ENCODE results near the gene ULBP2. TPM values are rescaled to one million over a fixed set of nuclear protein-coding genes. Genes with fewer than 3 reads are reported as not detected.
A peak's percentile ranks its signal among the peaks of the same experiment; 100 is the strongest.
"Not testable (repeated sequence)": the region's sequence is repeated elsewhere in the genome, so short reads cannot be mapped to it uniquely, and the experiment has no call there.

ULBP2 gene
- total RNA-seq, 5 donors from 2014 or later (not counting 1 experiment from before 2014, with no cell fraction given), result 0.20 to 3.9 (median 1.6) TPM; not detected in 2

DNA sequence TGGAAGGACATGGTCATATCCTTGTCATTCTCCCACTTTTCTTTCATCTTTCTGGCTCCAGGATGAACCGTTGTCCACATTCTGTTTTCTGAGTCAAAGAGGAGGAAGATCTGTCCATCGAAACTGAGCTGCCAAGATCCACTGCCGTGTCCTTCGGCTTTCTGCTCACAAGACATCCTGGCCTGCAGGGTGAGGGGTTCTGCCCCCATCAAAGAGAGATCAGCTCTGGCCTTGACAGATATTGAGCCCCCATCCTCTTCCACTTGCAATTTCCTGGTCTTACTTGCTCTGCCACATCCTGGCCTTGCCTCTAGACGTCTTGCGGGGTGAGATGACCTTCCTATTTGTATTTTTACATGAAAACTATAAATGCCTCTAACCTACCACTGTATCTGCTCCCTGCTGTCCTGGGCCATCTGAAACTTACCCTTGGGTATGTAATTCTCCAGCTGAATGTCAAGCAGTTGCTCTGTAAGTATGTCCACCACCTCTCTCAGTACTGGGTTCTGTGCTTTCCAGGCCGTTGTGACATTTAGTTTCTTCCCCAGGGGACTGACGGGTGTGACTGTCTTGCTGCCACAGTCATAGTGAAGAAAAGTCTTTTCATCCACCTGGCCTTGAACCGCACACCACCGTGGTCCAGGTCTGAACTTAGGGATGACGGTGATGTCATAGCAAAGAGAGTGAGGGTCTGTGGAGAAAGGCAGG lies 22.5 kb upstream of the ULBP2 start:
- WGBS (ENCODE audit: insufficient coverage), result 73% methylated on average over 6 of the region's 11 CpGs

DNA sequence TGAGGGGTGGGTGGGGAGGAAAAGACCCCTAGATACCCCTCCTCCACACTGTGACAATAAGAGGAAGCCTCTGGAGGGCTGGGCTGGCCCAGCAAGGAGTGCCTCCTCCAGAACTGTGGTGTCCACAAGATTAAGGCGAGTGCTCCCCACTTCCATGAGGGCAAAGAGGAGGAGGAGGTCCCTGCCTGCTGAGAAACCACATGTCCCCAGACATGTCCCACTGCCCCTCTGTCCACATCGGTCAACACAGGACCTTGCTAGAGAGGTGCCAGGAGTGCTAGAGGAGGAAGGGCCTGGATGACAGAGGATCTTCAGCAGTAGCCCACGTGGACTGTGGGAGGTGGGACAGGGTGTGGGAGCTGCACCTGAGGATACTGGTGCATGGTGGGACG lies 22.0 kb upstream of the ULBP2 start:
- H3K27me3 Mint-ChIP-seq, result peaks cover 47 to 59% of the 10 kb centered on the region in 2 donors
- no peaks in the 10 kb centered on the region for H3K36me3 ChIP-seq (ENCODE audit: control insufficient read depth in 2 of 2, extremely low read depth in 1 of 2, insufficient read depth in 1 of 2, low read length in 1 of 2)
- H3K27ac Mint-ChIP-seq, result no peak overlapping the region
- no peaks in the 10 kb centered on the region for H3K9me3 ChIP-seq
- ATAC-seq (replicated peaks in 1 of 4), result no peak
- ChIA-PET POLR2A (no interaction called here), CTCF (no interaction called here)
- no peak overlapping the region for H3K27ac ChIP-seq (ENCODE audit: low read length)
- H3K36me3 Mint-ChIP-seq, result no peaks in the 10 kb centered on the region
- H3K27me3 ChIP-seq (replicated peaks in 1 of 2; ENCODE audit: control insufficient read depth in 2 of 2, extremely low read depth in 1 of 2, insufficient read depth in 2 of 2, low read length in 1 of 2), result peaks cover 12 to 59% of the 10 kb centered on the region in 2 experiments
- peak in 1 of 35 experiments; percentile 4 for DNase-seq
- H3K9me3 Mint-ChIP-seq, result no peaks in the 10 kb centered on the region
- H3K4me1 ChIP-seq (ENCODE audit: control insufficient read depth in 1 of 2, extremely low read depth in 1 of 2, insufficient read depth in 2 of 2, low read length in 2 of 2), result peaks cover 3 to 18% of the 10 kb centered on the region in 2 experiments
- H3K4me3 Mint-ChIP-seq, result no peak overlapping the region
- 61% methylated on average over 2 of the region's 4 CpGs for WGBS (ENCODE audit: insufficient coverage)
- H3K4me3 ChIP-seq (ENCODE audit: control insufficient read depth in 1 of 2, extremely low read depth in 1 of 2, low read length in 1 of 2), result no peak overlapping the region
- peaks cover 15 to 24% (median 20%) of the 10 kb centered on the region in 3 donors for H3K4me1 Mint-ChIP-seq

More for the DNA sequence above, 22.5 kb upstream of the ULBP2 start:
- Histone ChIP-seq H3K27me3 (replicated peaks in 1 of 2; ENCODE audit: control insufficient read depth in 2 of 2, extremely low read depth in 1 of 2, insufficient read depth in 2 of 2, low read length in 1 of 2) (peaks cover 9 to 53% of the 10 kb centered on the region in 2 experiments), H3K4me1 (ENCODE audit: control insufficient read depth in 1 of 2, extremely low read depth in 1 of 2, insufficient read depth in 2 of 2, low read length in 2 of 2) (peaks cover 3 to 18% of the 10 kb centered on the region in 2 experiments)
- CTCF ChIA-PET; H3K4me3 Mint-ChIP-seq; H3K9me3 Mint-ChIP-seq; H3K27ac ChIP-seq (ENCODE audit: low read length); H3K27ac Mint-ChIP-seq; H3K4me3 ChIP-seq (ENCODE audit: control insufficient read depth in 1 of 2, extremely low read depth in 1 of 2, low read length in 1 of 2); H3K9me3 ChIP-seq; ATAC-seq (replicated peaks in 1 of 4); H3K36me3 ChIP-seq (ENCODE audit: control insufficient read depth in 2 of 2, extremely low read depth in 1 of 2, insufficient read depth in 1 of 2, low read length in 1 of 2); H3K36me3 Mint-ChIP-seq; POLR2A ChIA-PET: not testable (repeated sequence)
- Mint-ChIP-seq H3K4me1 (peaks cover 15 to 24% (median 20%) of the 10 kb centered on the region in 3 donors), H3K27me3 (peaks cover 43 to 54% of the 10 kb centered on the region in 2 donors)
- peak in 2 of 35 experiments; percentile 7 to 20 for DNase-seq

DNA sequence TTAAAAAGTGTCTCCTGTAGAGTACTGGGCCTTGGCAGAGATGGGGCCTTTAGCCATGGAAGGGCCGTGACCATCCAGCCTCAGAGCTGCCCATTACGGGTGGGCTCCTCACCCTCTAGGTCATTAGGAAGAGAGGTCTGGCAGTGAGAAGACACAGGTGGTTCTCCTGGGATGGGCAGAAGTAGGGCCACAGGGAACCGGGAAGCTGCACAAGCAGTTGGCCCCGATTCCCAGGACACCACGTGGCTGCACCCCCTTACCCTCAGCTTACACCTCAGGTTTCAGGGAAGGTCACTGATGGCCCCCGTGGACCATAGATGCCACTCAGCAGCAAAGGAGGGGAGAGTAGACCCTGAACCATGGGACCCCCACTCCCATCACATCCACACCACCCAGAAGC lies 20.5 kb upstream of the ULBP2 start:
- H3K36me3 ChIP-seq (ENCODE audit: control insufficient read depth in 2 of 2, extremely low read depth in 1 of 2, insufficient read depth in 1 of 2, low read length in 1 of 2), result no peaks in the 10 kb centered on the region
- peaks cover 3 to 30% of the 10 kb centered on the region in 2 experiments for H3K4me1 ChIP-seq (ENCODE audit: control insufficient read depth in 1 of 2, extremely low read depth in 1 of 2, insufficient read depth in 2 of 2, low read length in 2 of 2)
- POLR2A ChIA-PET, result no interaction called here
- H3K27ac ChIP-seq (ENCODE audit: low read length), result no peak overlapping the region
- Mint-ChIP-seq H3K4me3 (no peak overlapping the region), H3K4me1 (peaks cover 19 to 32% (median 30%) of the 10 kb centered on the region in 3 donors), H3K27me3 (peaks cover 55 to 72% of the 10 kb centered on the region in 2 donors), H3K36me3 (no peaks in the 10 kb centered on the region), H3K9me3 (no peaks in the 10 kb centered on the region), H3K27ac (no peak overlapping the region)
- ATAC-seq (replicated peaks in 1 of 4), result no peak
- H3K9me3 ChIP-seq, result no peaks in the 10 kb centered on the region
- CTCF ChIA-PET, result no interaction called here
- 91% methylated on average over 5 of the region's 6 CpGs for WGBS (ENCODE audit: insufficient coverage)
- H3K4me3 ChIP-seq (ENCODE audit: control insufficient read depth in 1 of 2, extremely low read depth in 1 of 2, low read length in 1 of 2), result no peak overlapping the region
- peaks cover 15 to 68% of the 10 kb centered on the region in 2 experiments for H3K27me3 ChIP-seq (replicated peaks in 1 of 2; ENCODE audit: control insufficient read depth in 2 of 2, extremely low read depth in 1 of 2, insufficient read depth in 2 of 2, low read length in 1 of 2)
- DNase-seq, result peak in 1 of 35 experiments; percentile 12

DNA sequence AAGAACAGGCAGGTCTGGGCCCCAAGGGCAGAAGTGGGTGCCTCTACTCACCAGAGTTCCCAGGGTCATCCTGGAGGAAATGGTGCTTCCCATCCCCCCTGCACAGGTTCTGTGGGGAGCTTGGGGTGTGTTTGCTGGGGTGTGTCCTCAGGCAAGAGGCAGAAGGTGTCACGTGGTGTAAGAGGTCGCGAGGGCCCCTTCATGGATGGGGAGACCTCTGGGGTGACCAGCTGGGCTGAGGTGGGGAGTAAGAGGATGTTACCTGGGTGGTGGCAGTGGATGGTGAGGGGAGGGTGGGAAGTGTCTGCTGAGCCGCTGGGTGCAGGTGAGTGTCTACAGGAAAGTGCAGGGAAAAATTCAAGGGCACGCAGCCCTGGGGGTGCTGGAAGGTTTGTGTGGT lies 19.7 kb upstream of the ULBP2 start:
- H3K36me3 ChIP-seq (ENCODE audit: control insufficient read depth in 2 of 2, extremely low read depth in 1 of 2, insufficient read depth in 1 of 2, low read length in 1 of 2); ATAC-seq (replicated peaks in 1 of 4); H3K27ac Mint-ChIP-seq; CTCF ChIA-PET; POLR2A ChIA-PET; H3K9me3 ChIP-seq; H3K9me3 Mint-ChIP-seq; H3K27ac ChIP-seq (ENCODE audit: low read length); H3K36me3 Mint-ChIP-seq: not testable (repeated sequence)
- peak in 1 of 35 experiments; percentile 11 for DNase-seq
- Mint-ChIP-seq H3K4me1 (peaks cover 21 to 34% (median 31%) of the 10 kb centered on the region in 3 donors), H3K27me3 (peaks cover 56 to 77% of the 10 kb centered on the region in 2 donors), H3K4me3 (peak overlapping the region; percentile 15 to 84 (median 56))
- H3K4me3 ChIP-seq (ENCODE audit: control insufficient read depth in 1 of 2, extremely low read depth in 1 of 2, low read length in 1 of 2), result peak overlapping the region in 1 of 2 donors; percentile 79
- H3K27me3 ChIP-seq (replicated peaks in 1 of 2; ENCODE audit: control insufficient read depth in 2 of 2, extremely low read depth in 1 of 2, insufficient read depth in 2 of 2, low read length in 1 of 2), result peaks cover 18 to 72% of the 10 kb centered on the region in 2 experiments
- WGBS (ENCODE audit: insufficient coverage), result 78% methylated on average over 4 of the region's 5 CpGs
- H3K4me1 ChIP-seq (ENCODE audit: control insufficient read depth in 1 of 2, extremely low read depth in 1 of 2, insufficient read depth in 2 of 2, low read length in 2 of 2), result peaks cover 3 to 31% of the 10 kb centered on the region in 2 experiments

DNA sequence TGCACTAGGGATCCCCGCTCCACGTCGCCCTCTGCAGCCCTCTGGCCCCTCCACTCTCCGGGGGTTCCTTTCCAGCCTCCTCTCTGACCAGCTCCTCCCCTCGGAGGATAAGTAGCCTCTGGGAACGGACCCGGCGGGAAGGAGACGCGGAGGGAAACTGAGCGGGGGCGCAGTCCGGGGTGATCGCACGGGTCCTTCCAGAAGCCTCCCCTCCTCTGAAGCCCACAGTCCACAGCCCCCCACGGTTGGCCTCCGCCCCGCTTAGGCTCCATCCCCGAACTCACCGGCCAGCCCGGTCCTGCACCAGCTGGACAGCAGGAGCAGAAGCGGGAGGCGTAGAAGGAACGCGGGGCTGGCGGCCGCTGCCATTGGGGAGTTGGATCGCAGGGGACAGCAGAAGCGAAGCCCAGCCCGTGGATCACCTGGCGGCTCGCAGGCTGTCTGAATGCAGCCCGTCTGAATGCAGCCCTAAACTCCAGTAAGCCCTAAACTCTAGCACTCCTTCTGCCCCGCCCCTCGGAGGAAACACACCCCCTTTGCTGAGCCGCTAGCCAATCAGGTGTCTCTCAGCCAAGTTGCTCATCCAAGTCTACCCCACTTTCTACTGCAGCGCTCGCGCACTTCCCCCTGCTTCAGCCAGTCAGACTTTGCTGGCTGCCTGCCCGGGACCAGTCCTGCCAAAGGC lies 19.0 kb upstream of the ULBP2 start, which contains the start of gene RAET1G:
Gene RAET1G (minus strand): TSS at position 480 of the 685 bp plus-strand sequence. CDS start 111 bp downstream, at position 369.
- CTCF ChIA-PET, result no interaction called here

DNA sequence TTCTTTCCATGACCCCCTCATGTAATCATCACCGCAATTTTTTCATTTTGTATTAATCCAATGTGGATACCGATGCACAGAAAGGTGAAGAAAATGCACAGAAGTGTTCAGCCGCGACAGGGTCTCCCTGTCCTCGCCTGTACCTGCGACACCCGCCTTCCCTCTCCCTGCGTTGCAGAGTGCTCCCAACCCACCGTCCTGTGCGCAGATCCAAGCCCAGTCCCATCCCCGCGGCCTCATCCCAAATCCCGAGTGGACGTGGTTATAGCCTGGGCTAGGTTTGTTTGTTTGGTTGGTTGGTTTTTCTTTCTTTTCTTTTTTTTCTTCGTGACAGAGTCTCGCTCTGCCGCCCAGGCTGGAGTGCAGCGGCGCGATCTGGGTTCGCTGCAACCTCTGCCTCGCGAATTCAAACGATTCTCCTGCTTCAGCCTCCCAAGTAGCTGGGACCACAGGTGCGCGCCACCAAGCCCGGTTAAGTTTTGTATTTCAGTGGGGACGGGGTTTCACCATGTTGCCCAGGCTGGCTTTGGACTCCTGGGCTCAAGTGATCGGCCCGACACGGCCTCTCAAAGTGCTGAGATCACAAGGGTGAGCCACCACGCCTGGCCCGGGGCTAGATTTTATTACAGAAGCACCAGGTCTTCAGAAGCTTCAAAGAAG lies 18.4 kb upstream of the ULBP2 start:
- Histone ChIP-seq H3K27me3 (replicated peaks in 1 of 2; ENCODE audit: control insufficient read depth in 2 of 2, extremely low read depth in 1 of 2, insufficient read depth in 2 of 2, low read length in 1 of 2) (peaks cover 18 to 66% of the 10 kb centered on the region in 2 experiments), H3K4me3 (ENCODE audit: control insufficient read depth in 1 of 2, extremely low read depth in 1 of 2, low read length in 1 of 2) (peak overlapping the region; percentile 42 to 79), H3K36me3 (ENCODE audit: control insufficient read depth in 2 of 2, extremely low read depth in 1 of 2, insufficient read depth in 1 of 2, low read length in 1 of 2) (no peaks in the 10 kb centered on the region), H3K4me1 (ENCODE audit: control insufficient read depth in 1 of 2, extremely low read depth in 1 of 2, insufficient read depth in 2 of 2, low read length in 2 of 2) (peaks cover 3 to 31% of the 10 kb centered on the region in 2 experiments), H3K9me3 (no peaks in the 10 kb centered on the region), H3K27ac (ENCODE audit: low read length) (no peak overlapping the region)
- Mint-ChIP-seq H3K27ac (peak overlapping the region in 1 of 2 donors; percentile 5), H3K9me3 (no peaks in the 10 kb centered on the region), H3K4me3 (peak overlapping the region; percentile 78 to 84 (median 81)), H3K36me3 (no peaks in the 10 kb centered on the region), H3K4me1 (peaks cover 21 to 34% (median 31%) of the 10 kb centered on the region in 3 donors), H3K27me3 (peaks cover 67 to 84% of the 10 kb centered on the region in 2 donors)
- ChIA-PET CTCF (interaction anchor here (1.1 to 1.3 kb wide), 2 partner anchors 88 to 94 kb away, joined by 4 to 6 read pairs; no protein-coding TSS in a partner anchor), POLR2A (no interaction called here)
- peak; percentile 28 to 55 (median 38) for ATAC-seq (replicated peaks in 1 of 4)
- WGBS (ENCODE audit: insufficient coverage), result 24% methylated on average over 15 of the region's 33 CpGs
- DNase-seq, result no peak

More for the DNA sequence above, 19.0 kb upstream of the ULBP2 start, which contains the start of gene RAET1G:
- Histone ChIP-seq H3K9me3 (no peaks in the 10 kb centered on the region), H3K36me3 (ENCODE audit: control insufficient read depth in 2 of 2, extremely low read depth in 1 of 2, insufficient read depth in 1 of 2, low read length in 1 of 2) (no peaks in the 10 kb centered on the region), H3K27ac (ENCODE audit: low read length) (no peak within 1 kb of the TSS), H3K4me1 (ENCODE audit: control insufficient read depth in 1 of 2, extremely low read depth in 1 of 2, insufficient read depth in 2 of 2, low read length in 2 of 2) (peaks cover 3 to 31% of the 10 kb centered on the region in 2 experiments), H3K4me3 (ENCODE audit: control insufficient read depth in 1 of 2, extremely low read depth in 1 of 2, low read length in 1 of 2) (peak within 1 kb of the TSS; percentile 42 to 79), H3K27me3 (replicated peaks in 1 of 2; ENCODE audit: control insufficient read depth in 2 of 2, extremely low read depth in 1 of 2, insufficient read depth in 2 of 2, low read length in 1 of 2) (peaks cover 18 to 72% of the 10 kb centered on the region in 2 experiments)
- peaks cover 62 to 84% of the 10 kb centered on the region in 2 donors for H3K27me3 Mint-ChIP-seq
- H3K36me3 Mint-ChIP-seq, result no peaks in the 10 kb centered on the region
- 3% methylated on average over 40 of the region's 40 CpGs for WGBS (ENCODE audit: insufficient coverage)
- DNase-seq, result peak; percentile 56 to 87 (median 77)
- ATAC-seq (replicated peaks in 1 of 4), result peak; percentile 87 to 95 (median 93)
- H3K27ac Mint-ChIP-seq, result peak within 1 kb of the TSS in 1 of 2 donors; percentile 5
- H3K4me3 Mint-ChIP-seq, result peak within 1 kb of the TSS; percentile 78 to 84 (median 81)
- no peaks in the 10 kb centered on the region for H3K9me3 Mint-ChIP-seq
- peaks cover 21 to 34% (median 31%) of the 10 kb centered on the region in 3 donors for H3K4me1 Mint-ChIP-seq
- POLR2A ChIA-PET, result no interaction called here
